Calu3 (cell line): ENCODE measurements around the gene SGTB. TPM values are rescaled to one million over a fixed set of nuclear protein-coding genes. Genes with fewer than 3 reads are reported as not detected.

ENCODE experiments used
- BruUV-seq: library from RNA; stranded (reverse); fragments of 400-500 nt; replicated peaks from 2 replicates; lab custom pipeline; 2021; lab: Mats Ljungman, UMichigan
- CTCF ChIA-PET: fragments of 300-600 bp; sonication (Branson Sonifier 250); formaldehyde crosslinking; loops from one replicate; lab custom pipeline; 2022; ENCODE audit warnings: antibody characterized with exemption; lab: Charles Lee
- DNase-seq: peaks from one replicate; pipeline ENCODE4 v3.0.0; 2022
- H3K27ac Mint-ChIP-seq: one replicate; pipeline ENCODE4 v1.8.0; 2022; ENCODE audit warnings: mixed read lengths; ENCODE audit not compliant: unreplicated experiment
- H3K27me3 Mint-ChIP-seq: one replicate; pipeline ENCODE4 v1.8.0; 2022; ENCODE audit warnings: mixed read lengths; ENCODE audit not compliant: unreplicated experiment
- H3K36me3 Mint-ChIP-seq: one replicate; pipeline ENCODE4 v1.8.0; 2022; ENCODE audit warnings: mild to moderate bottlenecking, moderate library complexity, mixed read lengths; ENCODE audit not compliant: insufficient read depth, unreplicated experiment
- H3K4me1 Mint-ChIP-seq: one replicate; pipeline ENCODE4 v1.8.0; 2022; ENCODE audit warnings: mild to moderate bottlenecking, low read depth, mixed read lengths; ENCODE audit not compliant: unreplicated experiment
- H3K4me3 Mint-ChIP-seq: one replicate; pipeline ENCODE4 v1.8.0; 2022; ENCODE audit warnings: mild to moderate bottlenecking, low read depth, moderate library complexity, mixed read lengths; ENCODE audit not compliant: unreplicated experiment
- H3K9me3 Mint-ChIP-seq: one replicate; pipeline ENCODE4 v1.8.0; 2022; ENCODE audit warnings: low read depth, mixed read lengths; ENCODE audit not compliant: unreplicated experiment
- CTCF ChIP-seq: fragments of 200-600 bp; IDR thresholded peaks from one replicate; pipeline ENCODE4 v1.8.0; 2022; ENCODE audit warnings: antibody characterized with exemption; ENCODE audit not compliant: unreplicated experiment
- intact Hi-C: fragments of 100-400 bp; cut with micrococcal nuclease; formaldehyde crosslinking; loops from one replicate; pipeline ENCODE4 v1.10.0; 2022; ENCODE audit not compliant: unreplicated experiment
- total RNA-seq: library from RNA; stranded (reverse); gene quantifications from 2 replicates; pipeline ENCODE4 v1.2.3, GENCODE V29; 2022

Gene SGTB
- total RNA-seq, 1 experiment from 2014 or later = 6.8 TPM

- DNase-seq = no peak
- no TSS peak for BruUV-seq
- Mint-ChIP-seq H3K9me3 (no peaks in the 10 kb centered on the region), H3K36me3 (peaks cover 19% of the 10 kb centered on the region), H3K4me3 (no peak overlapping the region), H3K27ac (no peak overlapping the region), H3K27me3 (no peaks in the 10 kb centered on the region), H3K4me1 (no peaks in the 10 kb centered on the region)
- intact Hi-C loops = no loop called here
- CTCF ChIA-PET = no interaction called here
- no peak for TF ChIP-seq CTCF
Observed at GRCh38 chr5:65620021-65620420, 101.9 kb downstream of the SGTB start.

Other genes starting within 250 kb of the SGTB start
- gene ADAMTS6, start 240.2 kb downstream of the SGTB start, total RNA-seq = 0.86 and 1.2 TPM in 2 replicates
- 42.7 and 45.2 TPM in 2 replicates for gene CENPK, start 158.9 kb downstream of the SGTB start, total RNA-seq
- 28.0 and 32.5 TPM in 2 replicates for gene PPWD1, start 158.8 kb downstream of the SGTB start, total RNA-seq
- 12.0 and 12.5 TPM in 2 replicates for gene TRIM23, start 97.8 kb downstream of the SGTB start, total RNA-seq
- 4.5 and 4.7 TPM in 2 replicates for gene SHLD3, start 97.1 kb downstream of the SGTB start, total RNA-seq
- gene TRAPPC13, start 97.1 kb downstream of the SGTB start, total RNA-seq = 27.6 and 28.2 TPM in 2 replicates
- gene NLN, start 96 bp upstream of the SGTB start, total RNA-seq = 47.9 and 48.0 TPM in 2 replicates
- 81.4 and 98.4 TPM in 2 replicates for gene ERBIN, start 204.5 kb upstream of the SGTB start, total RNA-seq